WTC11 (cell line): ENCODE data around the gene AP4M1. TPM values are rescaled to one million over a fixed set of nuclear protein-coding genes. Genes with fewer than 3 reads are reported as not detected.

Experiments used
- ATAC-seq: fragments of 200-7000 bp; cut with Tn5 transposase; 2 replicates; pipeline ENCODE4 v1.10.0; 2021; ENCODE audit warnings: mild to moderate bottlenecking, moderate library complexity
- CTCF ChIA-PET: fragments of 300-600 bp; sonication (Branson Sonifier 250); formaldehyde crosslinking; loops from one replicate; lab custom pipeline; 2021; ENCODE audit warnings: antibody characterized with exemption; lab: Charles Lee
- POLR2A ChIA-PET: fragments of 350-600 bp; sonication (Branson Sonifier 250); formaldehyde crosslinking; loops from one replicate; lab custom pipeline; 2021; ENCODE audit warnings: antibody characterized with exemption; lab: Charles Lee
- DNase-seq: peaks from one replicate; pipeline ENCODE4 v3.0.0; 2021; ENCODE audit warnings: low spot score
- H3K27ac Mint-ChIP-seq: 2 replicates; pipeline ENCODE4 v1.8.0; 2021; ENCODE audit warnings: mixed read lengths
- H3K27me3 Mint-ChIP-seq: 2 replicates; pipeline ENCODE4 v1.8.0; 2021; ENCODE audit warnings: low read depth, mild to moderate bottlenecking, moderate library complexity, mixed read lengths
- H3K36me3 Mint-ChIP-seq: 2 replicates; pipeline ENCODE4 v1.8.0; 2021; ENCODE audit warnings: mixed read lengths
- H3K4me1 Mint-ChIP-seq: 2 replicates; pipeline ENCODE4 v1.8.0; 2022; ENCODE audit warnings: mixed read lengths
- H3K4me3 Mint-ChIP-seq: 2 replicates; pipeline ENCODE4 v1.8.0; 2021; ENCODE audit warnings: mild to moderate bottlenecking, moderate library complexity, mixed read lengths
- H3K9me3 Mint-ChIP-seq: 2 replicates; pipeline ENCODE4 v1.8.0; 2021; ENCODE audit warnings: mixed read lengths
- ATF3 ChIP-seq: sonication (generic); formaldehyde crosslinking; conservative IDR thresholded peaks from 2 replicates; pipeline ENCODE4 v1.8.1; 2022; ENCODE audit warnings: mild to moderate bottlenecking, missing genetic modification reagents
- ATF6 ChIP-seq: sonication (generic); formaldehyde crosslinking; IDR thresholded peaks from 2 replicates; pipeline ENCODE4 v1.8.1; 2023; ENCODE audit warnings: mild to moderate bottlenecking, missing genetic modification reagents
- E2F5 ChIP-seq: sonication (generic); formaldehyde crosslinking; IDR thresholded peaks from 2 replicates; pipeline ENCODE4 v1.8.1; 2022; ENCODE audit warnings: mild to moderate bottlenecking, moderate library complexity, missing genetic modification reagents
- EMX1 ChIP-seq: fragments of 250-450 bp; sonication (Bioruptor Pico); IDR thresholded peaks from 2 replicates; pipeline ENCODE4 v1.8.0; 2021; ENCODE audit warnings: mild to moderate bottlenecking
- FOXJ3 ChIP-seq: sonication (generic); formaldehyde crosslinking; IDR thresholded peaks from 2 replicates; pipeline ENCODE4 v1.9.0; 2021; ENCODE audit warnings: missing genetic modification reagents, mild to moderate bottlenecking, borderline replicate concordance
- FOXP1 ChIP-seq: sonication (generic); formaldehyde crosslinking; IDR thresholded peaks from 2 replicates; pipeline ENCODE4 v1.8.0; 2022; ENCODE audit warnings: missing genetic modification reagents, mild to moderate bottlenecking, moderate library complexity, borderline replicate concordance
- GRHL2 ChIP-seq: fragments of 250-450 bp; sonication (Bioruptor Pico); IDR thresholded peaks from 2 replicates; pipeline ENCODE4 v1.8.0; 2022; ENCODE audit warnings: mild to moderate bottlenecking, moderate library complexity; ENCODE audit not compliant: insufficient replicate concordance, severe bottlenecking
- IRF1 ChIP-seq: sonication (generic); formaldehyde crosslinking; IDR thresholded peaks from 2 replicates; pipeline ENCODE4 v1.8.0; 2023; ENCODE audit warnings: missing genetic modification reagents
- MXD4 ChIP-seq: fragments of 250-450 bp; sonication (Bioruptor Pico); IDR thresholded peaks from 2 replicates; pipeline ENCODE4 v1.8.0; 2021; ENCODE audit warnings: mild to moderate bottlenecking, moderate library complexity, borderline replicate concordance
- NFATC4 ChIP-seq: fragments of 250-450 bp; sonication (Bioruptor Pico); IDR thresholded peaks from 2 replicates; pipeline ENCODE4 v1.9.0; 2021; ENCODE audit warnings: mild to moderate bottlenecking
- PRDM15 ChIP-seq: sonication (generic); formaldehyde crosslinking; IDR thresholded peaks from 2 replicates; pipeline ENCODE4 v1.8.0; 2022; ENCODE audit warnings: missing genetic modification reagents
- PRRX2 ChIP-seq: fragments of 250-450 bp; sonication (Bioruptor Pico); IDR thresholded peaks from 2 replicates; pipeline ENCODE4 v1.8.0; 2021; ENCODE audit warnings: mild to moderate bottlenecking
- RORB ChIP-seq: fragments of 250-450 bp; sonication (Bioruptor Pico); IDR thresholded peaks from 2 replicates; pipeline ENCODE4 v1.9.0; 2021; ENCODE audit warnings: mild to moderate bottlenecking
- USF1 ChIP-seq: sonication (generic); formaldehyde crosslinking; IDR thresholded peaks from 2 replicates; pipeline ENCODE4 v1.8.0; 2022; ENCODE audit warnings: mild to moderate bottlenecking, missing genetic modification reagents
- ZBTB21 ChIP-seq: sonication (generic); formaldehyde crosslinking; IDR thresholded peaks from 2 replicates; pipeline ENCODE4 v1.8.1; 2023; ENCODE audit warnings: mild to moderate bottlenecking, missing genetic modification reagents, borderline replicate concordance
- ZMAT4 ChIP-seq: fragments of 250-450 bp; sonication (Bioruptor Pico); IDR thresholded peaks from 2 replicates; pipeline ENCODE4 v1.9.0; 2021; ENCODE audit warnings: mild to moderate bottlenecking
- ZNF317 ChIP-seq: sonication (generic); formaldehyde crosslinking; IDR thresholded peaks from 2 replicates; pipeline ENCODE4 v1.8.1; 2023; ENCODE audit warnings: low read depth, mild to moderate bottlenecking, moderate library complexity, missing genetic modification reagents, borderline replicate concordance
- ZNF671 ChIP-seq: fragments of 250-450 bp; sonication (Bioruptor Pico); IDR thresholded peaks from 2 replicates; pipeline ENCODE4 v1.8.0; 2021; ENCODE audit warnings: mild to moderate bottlenecking
- total RNA-seq: library from RNA; stranded (reverse); gene quantifications from 3 replicates; pipeline ENCODE4 v1.2.3, GENCODE V29; 2021

AP4M1 gene
- total RNA-seq, 1 experiment from 2014 or later: 18.0 TPM

- POLR2A ChIA-PET: interaction anchor here (3.6 kb wide), 1 partner anchor 9 kb away, joined by 41 read pairs; the partner anchor contains the start of gene COPS6
- no peak for ATAC-seq
Measured at GRCh38 chr7:100098913-100099312, 2.5 kb upstream of the AP4M1 start.

GRCh38 chr7:100099452-100099851 is 2.0 kb upstream of the AP4M1 start:
- Mint-ChIP-seq H3K4me1 (peaks cover 24% of the 10 kb centered on the region), H3K9me3 (no peaks in the 10 kb centered on the region), H3K36me3 (peaks cover 70% of the 10 kb centered on the region), H3K27me3 (no peaks in the 10 kb centered on the region), H3K27ac (peak overlapping the region; percentile 99), H3K4me3 (peak overlapping the region; percentile 91)
- POLR2A ChIA-PET: interaction anchor here (3.6 kb wide), 1 partner anchor 9 kb away, joined by 41 read pairs; the partner anchor contains the start of gene COPS6
- CTCF ChIA-PET: no interaction called here
- DNase-seq: no peak
- ATAC-seq: no peak
- TF ChIP-seq MXD4 (no peak), ZBTB21 (CRISPR knock-in tag) (no peak), NFATC4 (CRISPR knock-in tag) (0 out of 2 replicates have a peak, but pooled peaks have one; percentile 3), EMX1 (CRISPR knock-in tag) (peak; percentile 23; the same call in 1 of the 2 replicates), ZNF671 (CRISPR knock-in tag) (peak; percentile 61; the same call in 1 of the 2 replicates)

More at GRCh38 chr7:100098913-100099312, 2.5 kb upstream of the AP4M1 start:
- Mint-ChIP-seq H3K27ac (peak overlapping the region; percentile 84), H3K27me3 (no peaks in the 10 kb centered on the region), H3K4me1 (peaks cover 24% of the 10 kb centered on the region), H3K9me3 (no peaks in the 10 kb centered on the region), H3K4me3 (peak overlapping the region; percentile 91), H3K36me3 (peaks cover 74% of the 10 kb centered on the region)
- no peak for DNase-seq
- CTCF ChIA-PET: no interaction called here
- TF ChIP-seq IRF1 (CRISPR knock-in tag) (no peak), ATF6 (CRISPR knock-in tag) (no peak), ZNF317 (CRISPR knock-in tag) (no peak), FOXJ3 (no peak), USF1 (CRISPR knock-in tag) (no peak), RORB (CRISPR knock-in tag) (no peak), MXD4 (no peak), ZMAT4 (CRISPR knock-in tag) (no peak), PRDM15 (CRISPR knock-in tag) (no peak)

GRCh38 chr7:100100420-100101015 is 925 bp upstream of the AP4M1 start:
- ChIA-PET CTCF (interaction anchor here (0.6 to 3.2 kb wide), 4 partner anchors 12 to 142 kb away, joined by 3 to 41 read pairs (median 20); no protein-coding TSS in a partner anchor), POLR2A (interaction anchor here (0.6 to 3.6 kb wide), 17 partner anchors 10 to 516 kb away, joined by 3 to 56 read pairs (median 6); partner anchors contain the start of genes CNPY4, COPS6, GAL3ST4 and GPC2)
- H3K9me3 Mint-ChIP-seq: no peaks in the 10 kb centered on the region
- H3K36me3 Mint-ChIP-seq: peaks cover 59% of the 10 kb centered on the region
- peak overlapping the region; percentile 99 for H3K27ac Mint-ChIP-seq
- H3K4me1 Mint-ChIP-seq: peaks cover 24% of the 10 kb centered on the region
- ATAC-seq: peak; percentile 57
- peak; percentile 90 for DNase-seq
- H3K27me3 Mint-ChIP-seq: no peaks in the 10 kb centered on the region
- peak overlapping the region; percentile 91 for H3K4me3 Mint-ChIP-seq
- peak; percentile 76; the same call in 1 of the 2 replicates for TF ChIP-seq RORB (CRISPR knock-in tag)
- peak; percentile 63 for TF ChIP-seq E2F5
- no peak for TF ChIP-seq GRHL2 (CRISPR knock-in tag)
- TF ChIP-seq FOXP1 (CRISPR knock-in tag): peak; percentile 60; the same call in 1 of the 2 replicates
- 0 out of 2 replicates have a peak, but pooled peaks have one; percentile 33 for TF ChIP-seq USF1 (CRISPR knock-in tag)
- TF ChIP-seq ATF3 (CRISPR knock-in tag): no peak
- 0 out of 2 replicates have a peak, but pooled peaks have one; percentile 68 for TF ChIP-seq PRRX2
